Activated CD4-positive, alpha-beta T cell treated with anti-CD3 and anti-CD28 coated beads, Interleukin-2, amount 50 U/mL, for 16 hours (primary cell): ENCODE results near the gene GRIN2C.
"Not testable (repeated sequence)": the region's sequence is repeated elsewhere in the genome, so short reads cannot be mapped to it uniquely, and the experiment has no call there.

ENCODE experiments used
- DNase-seq: peaks from one replicate; pipeline ENCODE4 v3.0.0-alpha.2; 2020

The GRIN2C gene

GRCh38 chr17:74859459-74860228 is at the start of gene GRIN2C:
Gene GRIN2C (minus strand): TSS chr17:74859885. CDS start chr17:74855092, 4,793 bp downstream.
- no peak for DNase-seq

GRCh38 chr17:74909097-74909496 is 49.4 kb upstream of the GRIN2C start:
- DNase-seq, result not testable (repeated sequence)

- DNase-seq, result no peak
These were observed 47.3 kb upstream of the GRIN2C start for GRCh38 chr17:74907012-74907411.

GRCh38 chr17:74906214-74906793 is 46.6 kb upstream of the GRIN2C start:
- not testable (repeated sequence) for DNase-seq

GRCh38 chr17:74904687-74905409 is 45.2 kb upstream of the GRIN2C start:
- no peak for DNase-seq

GRCh38 chr17:74903671-74904070 is 44.0 kb upstream of the GRIN2C start:
- DNase-seq, result no peak

GRCh38 chr17:74903034-74903433 is 43.3 kb upstream of the GRIN2C start:
- DNase-seq, result no peak

GRCh38 chr17:74901353-74902135 is 41.9 kb upstream of the GRIN2C start:
- no peak for DNase-seq

GRCh38 chr17:74900208-74900607 is 40.5 kb upstream of the GRIN2C start:
- DNase-seq, result no peak

- no peak for DNase-seq
These were observed 38.8 kb upstream of the GRIN2C start for GRCh38 chr17:74898376-74898946.

GRCh38 chr17:74893936-74894671 is 34.4 kb upstream of the GRIN2C start:
- DNase-seq, result no peak

GRCh38 chr17:74892974-74893911 is 33.6 kb upstream of the GRIN2C start, which contains the start of gene FADS6:
Gene FADS6 (minus strand): TSS chr17:74893633. CDS start chr17:74893595, 38 bp downstream.
- DNase-seq, result no peak

- no peak for DNase-seq
These were observed 32.5 kb upstream of the GRIN2C start for GRCh38 chr17:74892013-74892841.

GRCh38 chr17:74890554-74890953 is 30.9 kb upstream of the GRIN2C start:
- DNase-seq, result no peak

GRCh38 chr17:74888469-74888868 is 28.8 kb upstream of the GRIN2C start:
- DNase-seq, result no peak

- no peak for DNase-seq
These were observed 23.6 kb upstream of the GRIN2C start for GRCh38 chr17:74883241-74883745.

GRCh38 chr17:74882517-74883240 is 23.0 kb upstream of the GRIN2C start:
- DNase-seq, result no peak

GRCh38 chr17:74881073-74881472 is 21.4 kb upstream of the GRIN2C start:
- no peak for DNase-seq

GRCh38 chr17:74879308-74879707 is 19.6 kb upstream of the GRIN2C start:
- DNase-seq, result no peak
